Activated naive CD4-positive, alpha-beta T cell treated with anti-CD3 and anti-CD28 coated beads, Interleukin-2, amount 50 U/mL, for 72 hours (primary cell): ENCODE data around the gene CEP85L. TPM values are rescaled to one million over a fixed set of nuclear protein-coding genes. Genes with fewer than 3 reads are reported as not detected.
"Not testable (repeated sequence)": the region's sequence is repeated elsewhere in the genome, so short reads cannot be mapped to it uniquely, and the experiment has no call there.

Source experiments
- ATAC-seq, 2 donors: fragments of 150-1000 bp; cut with Tn5 transposase; 2 replicates each; pipeline ENCODE4 v1.10.0; 2021; ENCODE audit warnings: mild to moderate bottlenecking in 2 of 2, moderate library complexity in 2 of 2
- DNase-seq, 2 donors: peaks; one replicate each; pipeline ENCODE4 v3.0.0; 2021 to 2022; ENCODE audit warnings: low spot score in 2 of 2
- H3K27ac Mint-ChIP-seq, 2 donors: one replicate each; pipeline ENCODE4 v1.8.0; 2022; ENCODE audit warnings: mild to moderate bottlenecking in 2 of 2, mixed read lengths in 2 of 2
- H3K36me3 Mint-ChIP-seq, 2 donors: one replicate each; pipeline ENCODE4 v1.8.0; 2022; ENCODE audit warnings: mixed read lengths in 2 of 2
- H3K9me3 Mint-ChIP-seq, 2 donors: one replicate each; pipeline ENCODE4 v1.8.0; 2022; ENCODE audit warnings: mixed read lengths in 2 of 2
- total RNA-seq, 2 donors: library from RNA; stranded (reverse); gene quantifications; one replicate each; pipeline ENCODE4 v1.2.3, GENCODE V29; 2022

The CEP85L gene
- total RNA-seq, 2 donors from 2014 or later: 38.5 to 41.3 TPM

DNA sequence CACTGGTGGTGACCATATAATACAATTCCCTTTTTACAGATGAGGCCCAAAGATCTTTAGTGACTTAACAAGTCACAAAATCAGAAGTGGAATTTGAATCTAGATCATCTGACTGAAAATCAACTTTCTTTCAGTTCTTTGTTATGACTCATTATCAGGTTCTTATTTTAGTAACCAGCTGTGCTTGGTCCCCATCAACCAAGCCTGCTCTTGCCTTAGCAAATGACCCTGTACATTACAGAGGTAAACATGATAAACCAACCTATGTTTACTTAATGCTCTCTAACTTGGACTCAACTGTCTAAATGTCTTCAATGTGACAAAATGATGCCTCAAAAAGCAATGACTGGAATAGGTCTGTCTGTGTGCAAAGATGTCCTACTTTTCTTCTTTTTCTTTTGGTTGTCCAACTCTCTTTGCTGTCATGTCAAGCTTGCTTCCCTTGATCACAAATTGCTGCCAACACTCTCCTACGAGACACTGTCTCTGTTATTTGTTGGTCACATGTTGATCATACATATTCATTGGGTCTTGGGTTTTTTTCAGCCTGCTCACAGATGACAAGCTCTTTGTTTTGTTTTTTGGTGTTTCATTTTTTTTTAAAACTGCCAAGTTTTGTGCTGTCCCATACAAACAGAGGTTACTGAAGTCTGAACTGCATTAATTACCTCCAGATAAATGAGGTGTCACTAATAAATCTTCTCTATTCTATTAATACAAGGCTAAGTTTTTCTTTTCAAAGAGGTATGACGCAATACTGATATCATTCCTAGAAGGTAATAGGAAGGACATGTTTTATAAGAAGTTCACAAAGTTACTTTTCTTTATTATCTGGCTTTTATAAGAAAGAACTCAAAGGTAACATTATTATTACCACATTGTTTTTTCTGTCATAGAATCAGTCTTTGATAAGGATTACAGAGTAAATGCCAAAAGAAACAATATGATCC lies 165.5 kb downstream of the CEP85L start:
- H3K9me3 Mint-ChIP-seq: peaks cover 7 to 19% of the 10 kb centered on the region in 2 donors
- ATAC-seq (peak; percentile 88), DNase-seq (no peak)
- peaks cover 34 to 48% of the 10 kb centered on the region in 2 donors for H3K36me3 Mint-ChIP-seq
- H3K27ac Mint-ChIP-seq: peak overlapping the region; percentile 58 to 88

DNA sequence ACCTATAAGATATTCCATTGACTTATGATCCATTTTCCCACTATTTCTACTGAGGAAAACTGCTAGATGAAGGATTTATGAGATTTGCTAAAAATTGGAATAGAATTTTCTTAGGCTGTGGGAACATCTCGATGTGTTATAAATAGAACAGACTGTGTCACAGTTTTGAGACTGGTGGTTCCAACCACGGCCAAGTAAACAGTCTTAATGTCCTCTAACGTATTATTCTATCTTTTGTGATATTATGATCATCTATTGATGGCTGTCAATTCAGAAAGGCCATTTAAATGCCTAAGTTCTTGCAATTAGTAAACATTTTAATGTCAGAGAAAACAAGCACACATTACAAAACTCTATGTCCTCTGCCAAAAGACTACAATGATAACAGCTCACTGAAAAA lies 174.8 kb downstream of the CEP85L start:
- no peak for ATAC-seq
- Mint-ChIP-seq H3K27ac (no peak overlapping the region), H3K36me3 (peaks cover 0 to 4% of the 10 kb centered on the region in 2 donors), H3K9me3 (no peaks in the 10 kb centered on the region)
- DNase-seq: no peak

DNA sequence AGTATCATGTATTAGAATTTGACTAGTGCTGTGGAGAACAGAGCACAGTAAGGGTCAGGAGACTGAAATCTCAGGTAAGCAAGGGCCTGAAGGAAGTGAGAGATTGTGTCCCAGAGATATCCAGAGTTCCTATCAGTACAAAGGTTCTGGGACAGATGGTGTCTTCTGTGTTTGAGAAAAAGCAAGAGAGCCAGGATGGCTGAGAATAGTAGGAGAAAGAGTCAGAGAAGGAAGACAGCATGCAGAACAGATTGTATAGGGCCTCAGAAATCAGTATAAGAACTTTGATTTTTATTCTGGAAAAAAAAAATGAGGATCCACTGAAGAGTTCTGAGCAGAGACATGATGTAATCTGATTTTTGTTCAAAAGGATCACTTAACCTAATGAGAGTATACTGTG lies 178.1 kb downstream of the CEP85L start:
- peaks cover 0 to 5% of the 10 kb centered on the region in 2 donors for H3K36me3 Mint-ChIP-seq
- H3K27ac Mint-ChIP-seq: peak overlapping the region in 1 of 2 donors; percentile 56
- DNase-seq (no peak), ATAC-seq (no peak)
- no peaks in the 10 kb centered on the region for H3K9me3 Mint-ChIP-seq

DNA sequence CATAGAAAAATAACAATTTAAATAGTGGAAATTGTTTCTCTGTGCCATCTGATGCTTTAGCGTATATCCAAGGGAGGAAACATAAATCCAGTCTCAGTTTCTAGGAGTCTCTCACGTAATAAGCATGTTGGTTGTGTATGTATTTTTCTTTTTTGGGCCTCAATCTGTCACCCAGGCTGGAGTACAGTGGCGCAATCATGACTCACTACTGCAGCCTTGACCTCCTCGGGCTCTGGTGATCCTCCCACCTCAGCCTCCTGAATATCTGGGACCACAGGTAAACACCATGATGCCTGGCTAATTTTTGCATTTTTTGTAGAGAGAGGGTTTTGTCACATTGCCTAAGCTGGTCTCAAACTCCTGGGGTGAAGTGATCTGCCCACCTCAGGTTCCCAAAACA lies 181.9 kb downstream of the CEP85L start:
- ATAC-seq: no peak
- Mint-ChIP-seq H3K27ac (no peak overlapping the region), H3K9me3 (peaks cover 0 to 5% of the 10 kb centered on the region in 2 donors), H3K36me3 (peaks cover 23 to 33% of the 10 kb centered on the region in 2 donors)
- no peak for DNase-seq

DNA sequence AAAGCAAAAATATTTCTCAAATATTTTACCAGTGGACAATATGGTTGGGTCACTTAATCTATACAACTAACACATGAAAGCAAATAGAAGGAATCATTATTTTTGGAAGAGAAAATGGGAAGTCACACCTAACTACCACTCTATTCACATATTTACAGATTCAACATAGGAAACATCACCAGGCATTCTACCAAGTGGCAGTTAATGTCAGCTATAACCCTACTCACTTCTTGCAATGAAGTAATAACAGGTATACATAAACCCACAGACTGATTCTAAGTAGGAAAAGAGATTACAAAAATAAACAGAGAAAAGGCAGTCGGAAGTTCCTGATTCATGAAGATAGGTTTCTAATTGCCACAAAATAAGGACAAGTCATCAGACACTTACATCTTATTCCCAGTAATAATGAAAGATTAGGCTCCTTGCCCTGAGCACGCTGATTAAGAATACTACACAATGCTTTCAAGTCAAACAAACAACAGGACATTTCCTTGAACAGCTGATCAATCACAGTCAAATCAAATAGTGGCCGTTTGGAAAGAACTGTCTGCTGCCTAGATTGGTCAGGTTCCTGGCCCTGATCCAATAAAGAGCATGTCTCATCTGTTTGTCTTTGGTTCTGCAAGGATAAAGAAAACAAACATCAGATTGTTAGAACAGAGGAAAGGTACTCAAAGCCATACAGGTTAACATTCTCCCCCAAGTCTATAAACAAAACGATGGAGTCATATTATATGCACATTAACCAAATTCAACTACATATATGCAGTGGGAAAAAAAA lies 182.5 kb downstream of the CEP85L start:
- Mint-ChIP-seq H3K27ac (no peak overlapping the region), H3K36me3 (peaks cover 24 to 33% of the 10 kb centered on the region in 2 donors), H3K9me3 (peaks cover 0 to 5% of the 10 kb centered on the region in 2 donors)
- DNase-seq (no peak), ATAC-seq (no peak)

DNA sequence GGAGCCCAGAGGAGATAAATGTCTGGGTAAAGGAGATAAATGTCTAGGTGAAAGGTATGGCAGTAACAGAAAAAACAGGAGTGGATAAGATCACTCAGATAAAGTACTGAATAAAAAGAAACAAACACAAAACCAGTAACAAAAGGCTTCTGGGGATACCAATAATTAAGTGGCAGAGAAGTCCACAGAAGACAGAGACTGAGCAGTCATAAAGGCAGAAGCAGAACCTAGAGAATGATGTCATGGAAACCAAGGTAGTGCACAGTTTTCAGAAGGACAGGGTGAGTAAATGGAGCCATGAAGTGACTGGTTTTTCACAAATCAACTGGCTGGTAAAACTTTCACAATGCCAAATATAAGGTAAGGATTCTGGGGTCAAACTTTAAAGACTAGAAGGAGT lies 184.2 kb downstream of the CEP85L start:
- DNase-seq (no peak), ATAC-seq (peak; percentile 81 to 82)
- peaks cover 27 to 33% of the 10 kb centered on the region in 2 donors for H3K36me3 Mint-ChIP-seq
- peak overlapping the region in 1 of 2 donors; percentile 0 for H3K27ac Mint-ChIP-seq
- H3K9me3 Mint-ChIP-seq: peaks cover 0 to 5% of the 10 kb centered on the region in 2 donors

DNA sequence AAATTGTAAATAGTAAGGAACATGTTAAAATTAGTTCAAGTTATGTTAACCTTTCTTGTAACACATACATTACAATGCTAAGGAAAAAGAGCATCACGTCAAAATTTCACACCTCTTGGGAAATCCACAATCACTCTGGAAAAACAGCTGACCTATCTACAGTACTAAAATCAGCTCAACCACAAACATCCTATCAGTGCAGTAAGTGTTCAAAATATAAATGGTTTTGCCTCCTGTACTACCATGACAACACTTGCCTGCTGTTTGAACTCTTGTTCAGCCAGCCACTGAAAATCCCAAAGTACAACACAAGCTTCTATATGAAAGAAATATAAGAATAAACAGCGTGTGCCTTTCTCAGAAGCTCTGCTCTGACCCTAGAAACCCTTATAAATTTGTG lies 186.8 kb downstream of the CEP85L start:
- peaks cover 27 to 33% of the 10 kb centered on the region in 2 donors for H3K36me3 Mint-ChIP-seq
- H3K9me3 Mint-ChIP-seq: peaks cover 0 to 5% of the 10 kb centered on the region in 2 donors
- no peak overlapping the region for H3K27ac Mint-ChIP-seq
- ATAC-seq (no peak), DNase-seq (no peak)

DNA sequence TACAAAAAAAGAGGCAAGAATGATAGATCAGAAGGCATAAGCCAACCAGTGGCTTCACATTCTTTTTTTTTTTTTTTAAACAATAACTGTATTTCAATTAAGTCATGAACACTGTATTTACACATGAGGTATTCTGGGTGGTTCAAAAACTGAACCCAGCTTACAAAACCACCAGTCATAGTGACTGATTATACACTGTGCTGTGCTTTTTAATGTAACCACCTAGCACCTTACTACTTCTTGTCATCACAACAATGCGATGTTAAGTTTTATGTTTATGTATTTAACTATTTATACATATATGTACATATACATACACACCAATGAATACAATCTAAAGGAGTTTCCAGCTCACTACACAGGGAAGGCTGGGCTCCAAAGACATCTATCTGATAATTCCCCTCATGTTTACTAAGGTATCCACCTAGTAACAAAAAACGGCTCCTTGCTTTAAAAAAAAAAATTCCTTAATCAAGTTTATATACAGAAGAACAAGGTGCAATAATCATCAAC lies 190.4 kb downstream of the CEP85L start:
- Mint-ChIP-seq H3K27ac (no peak overlapping the region), H3K9me3 (peaks cover 0 to 11% of the 10 kb centered on the region in 2 donors)
- no peak for ATAC-seq

DNA sequence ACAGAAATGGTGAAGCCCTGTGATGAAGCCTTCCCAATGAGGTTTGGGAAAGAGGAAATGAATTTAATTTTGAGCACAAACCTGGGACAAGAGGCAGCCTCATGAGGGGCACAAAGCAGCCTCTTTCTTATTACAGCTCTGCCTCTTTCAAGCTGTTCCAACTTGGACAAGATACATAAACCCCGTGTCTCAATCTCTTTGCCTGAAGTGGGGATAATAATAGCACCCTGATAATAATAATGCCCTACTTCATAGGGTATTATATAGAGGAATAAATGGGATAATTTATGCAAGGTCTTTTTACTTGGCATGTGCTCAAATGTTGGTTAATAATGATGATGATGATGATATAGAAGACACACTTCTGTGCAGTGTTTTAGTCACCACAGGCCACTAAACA lies 194.4 kb downstream of the CEP85L start:
- Mint-ChIP-seq H3K27ac (no peak overlapping the region), H3K9me3 (peaks cover 16 to 31% of the 10 kb centered on the region in 2 donors), H3K36me3 (peaks cover 15 to 34% of the 10 kb centered on the region in 2 donors)
- no peak for ATAC-seq
- no peak for DNase-seq

More for the DNA sequence above, 190.4 kb downstream of the CEP85L start:
- no peak for DNase-seq
- H3K36me3 Mint-ChIP-seq: peaks cover 17 to 18% of the 10 kb centered on the region in 2 donors

DNA sequence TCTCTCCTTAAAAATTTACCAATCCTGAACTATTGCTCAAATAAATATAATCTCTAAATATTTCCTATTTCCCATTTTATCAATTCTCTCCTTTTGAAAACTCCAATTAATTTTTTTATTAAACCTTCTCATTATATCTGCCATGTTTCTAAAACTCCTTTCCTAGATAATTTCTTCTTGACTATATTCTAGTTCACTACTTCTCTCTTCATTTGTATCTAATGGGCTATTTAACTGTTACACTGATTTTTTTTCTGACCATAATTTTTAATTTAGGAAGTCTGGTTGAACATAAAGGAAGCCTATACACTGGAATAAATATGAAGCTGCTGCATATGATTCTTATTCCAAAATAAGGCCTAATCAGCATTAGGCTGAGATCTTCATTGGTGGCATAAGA lies 199.6 kb downstream of the CEP85L start:
- DNase-seq (no peak), ATAC-seq (no peak)
- peaks cover 28 to 41% of the 10 kb centered on the region in 2 donors for H3K36me3 Mint-ChIP-seq
- peaks cover 28 to 40% of the 10 kb centered on the region in 2 donors for H3K9me3 Mint-ChIP-seq
- H3K27ac Mint-ChIP-seq: peak overlapping the region in 1 of 2 donors; percentile 47

DNA sequence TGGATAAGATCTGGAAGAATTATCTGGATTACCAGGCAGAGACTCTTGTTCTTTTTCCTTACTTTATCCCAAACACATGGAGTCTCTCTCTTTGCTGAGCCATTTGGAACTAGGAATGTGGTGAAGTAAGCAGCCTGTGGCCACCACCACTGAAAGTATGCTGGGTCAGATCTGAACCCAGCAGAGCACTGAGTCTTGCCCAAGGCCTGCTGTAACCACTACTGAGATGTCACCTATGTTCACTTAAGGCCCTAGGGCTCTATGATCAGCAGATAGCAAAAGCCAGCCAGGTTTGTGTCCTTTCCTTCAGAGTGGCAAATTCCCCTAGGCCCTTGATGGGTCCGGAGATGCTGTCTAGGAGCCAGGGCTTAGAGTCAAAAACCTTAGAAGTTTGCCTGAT lies 206.6 kb downstream of the CEP85L start:
- ATAC-seq (peak in 1 of 2 donors; percentile 57), DNase-seq (no peak)
- Mint-ChIP-seq H3K27ac (no peak overlapping the region), H3K36me3 (peaks cover 6 to 36% of the 10 kb centered on the region in 2 donors), H3K9me3 (peaks cover 19 to 24% of the 10 kb centered on the region in 2 donors)

DNA sequence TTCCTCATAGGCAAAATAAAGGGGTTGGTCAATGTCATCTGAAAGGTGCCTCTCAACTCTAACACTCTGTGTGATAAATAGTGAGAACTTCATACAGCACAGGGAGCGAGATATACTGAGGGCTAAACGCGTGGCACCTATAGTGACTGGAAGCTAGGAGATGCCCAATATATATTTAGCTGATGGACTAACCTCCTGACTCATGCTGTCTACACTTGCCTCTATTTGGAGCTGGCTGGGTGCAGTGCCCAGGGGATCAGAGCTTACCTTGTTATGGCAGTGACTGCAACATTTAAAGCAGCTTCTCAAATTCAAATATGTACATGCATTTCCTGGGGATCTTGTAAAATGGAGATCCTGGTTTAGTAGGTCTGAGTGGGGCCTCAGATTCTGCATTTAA lies 214.9 kb downstream of the CEP85L start:
- DNase-seq: no peak
- Mint-ChIP-seq H3K36me3 (peaks cover 7 to 15% of the 10 kb centered on the region in 2 donors), H3K9me3 (peaks cover 16 to 22% of the 10 kb centered on the region in 2 donors), H3K27ac (no peak overlapping the region)
- ATAC-seq: no peak

DNA sequence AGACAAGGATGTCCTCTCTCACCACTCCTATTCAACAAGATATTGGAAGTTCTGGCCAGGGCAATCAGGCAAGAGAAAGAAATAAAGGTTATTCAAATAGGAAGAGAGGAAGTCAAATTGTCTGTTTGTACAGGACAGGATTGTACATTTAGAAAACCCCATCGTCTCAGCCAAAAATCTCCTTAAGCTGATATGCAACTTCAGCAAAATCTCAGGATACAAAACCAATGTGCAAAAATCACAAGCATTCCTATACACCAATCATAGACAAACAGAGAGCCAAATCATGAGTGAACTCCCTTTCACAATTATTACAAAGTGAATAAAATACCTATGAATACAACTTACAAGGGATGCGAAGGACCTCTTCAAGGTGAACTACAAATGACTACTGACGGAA lies 217.2 kb downstream of the CEP85L start:
- H3K27ac Mint-ChIP-seq, ATAC-seq, DNase-seq: not testable (repeated sequence)
- Mint-ChIP-seq H3K36me3 (peaks cover 16 to 25% of the 10 kb centered on the region in 2 donors), H3K9me3 (peaks cover 15 to 23% of the 10 kb centered on the region in 2 donors)

DNA sequence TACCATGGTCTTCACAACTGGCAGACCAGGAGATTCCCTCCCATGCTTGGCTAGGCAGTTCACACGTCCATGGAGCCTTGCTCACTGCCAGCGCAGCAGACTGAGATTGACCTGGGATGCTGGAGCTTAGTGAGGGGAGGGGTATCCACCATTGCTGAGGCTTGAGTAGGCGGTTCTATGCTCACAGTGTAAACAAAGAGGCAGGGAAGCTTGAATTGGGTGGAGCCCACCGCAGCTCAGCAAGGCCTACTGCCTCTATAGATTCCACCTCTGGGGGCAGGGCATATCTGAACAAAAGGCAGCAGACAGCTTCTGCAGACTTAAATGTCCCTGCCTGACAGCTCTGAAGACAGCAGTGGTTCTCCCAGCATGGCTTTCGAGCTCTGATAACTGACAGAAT lies 230.1 kb downstream of the CEP85L start:
- not testable (repeated sequence) for H3K27ac Mint-ChIP-seq, DNase-seq, ATAC-seq
- Mint-ChIP-seq H3K36me3 (peaks cover 29 to 43% of the 10 kb centered on the region in 2 donors), H3K9me3 (peaks cover 21 to 24% of the 10 kb centered on the region in 2 donors)

DNA sequence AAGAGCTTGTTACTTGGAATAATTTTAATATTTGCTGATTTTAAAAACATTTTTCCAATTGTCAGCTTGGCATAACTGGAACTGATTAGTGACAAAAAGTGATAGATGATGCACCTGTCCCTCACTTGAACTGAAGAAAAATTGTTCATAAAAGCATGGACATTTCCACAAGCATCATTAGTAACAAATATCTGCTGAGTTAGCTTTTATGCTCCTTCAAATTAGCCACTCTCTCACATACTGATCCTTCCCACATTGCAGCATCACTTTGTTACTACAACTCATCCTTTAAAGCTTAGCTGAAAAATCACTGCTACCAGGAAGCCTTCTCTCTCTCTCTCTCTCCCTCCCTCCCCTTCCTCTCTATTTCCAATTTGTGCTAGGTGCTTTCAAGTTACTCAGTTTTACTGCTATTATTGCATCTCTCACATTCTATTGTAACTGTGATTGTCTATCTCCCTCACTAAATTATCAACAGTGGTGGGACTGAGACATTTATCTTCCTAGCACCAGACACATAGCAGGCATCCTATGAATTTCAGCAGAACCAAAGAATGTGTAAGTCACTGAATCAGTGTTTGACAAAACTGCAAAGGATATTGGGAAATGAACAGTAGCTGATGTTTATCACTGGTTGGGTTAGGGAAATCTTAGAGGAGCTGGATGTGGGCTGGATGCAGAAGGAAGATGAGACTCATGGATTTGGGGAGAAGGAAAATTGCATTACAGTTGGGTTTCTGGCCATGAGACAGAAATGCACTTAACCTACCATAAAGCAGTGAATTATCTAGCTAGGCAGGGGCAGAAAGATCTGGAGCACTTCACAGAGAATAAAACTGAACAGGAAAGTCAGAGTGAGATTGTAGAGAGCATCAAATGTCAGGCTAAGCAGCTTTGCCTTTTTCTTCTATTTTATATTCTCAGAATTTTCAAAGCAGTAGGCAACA lies 231.7 kb downstream of the CEP85L start:
- no peak for DNase-seq
- peaks cover 15 to 29% of the 10 kb centered on the region in 2 donors for H3K36me3 Mint-ChIP-seq
- H3K9me3 Mint-ChIP-seq: peaks cover 19 to 24% of the 10 kb centered on the region in 2 donors
- no peak overlapping the region for H3K27ac Mint-ChIP-seq
- ATAC-seq: no peak
